ENCODE measurements around the gene APBA1. TPM values are rescaled to one million over a fixed set of nuclear protein-coding genes. Genes with fewer than 3 reads are reported as not detected.
A peak's percentile ranks its signal among the peaks of the same experiment; 100 is the strongest.

APBA1 gene
- polyA plus RNA-seq, 1 of the 3 experiments (the other 2 are of a cell fraction), result 3.1 TPM

GRCh38 chr9:69672596-69673310, 582 bp upstream of the APBA1 start:
- 5% methylated on average over 17 of the region's 60 CpGs for WGBS (ENCODE audit: low lambda C conversion rate)
- ChIA-PET POLR2A (interaction anchor here (0.6 kb wide), 1 partner anchor 930 kb away, joined by 3 read pairs; no protein-coding TSS in a partner anchor), CTCF (interaction anchor here (0.6 to 4.6 kb wide), 47 partner anchors 10 to 547 kb away, joined by 3 to 46 read pairs (median 5); partner anchors contain the start of gene PTAR1)
- Histone ChIP-seq H3K9me2 (no peaks in the 10 kb centered on the region), H3K27ac (ENCODE audit: low read depth in 2 of 2, low read length in 1 of 2) (peak overlapping the region; percentile 50 to 92), H4K20me1 (ENCODE audit: insufficient read depth) (no peaks in the 10 kb centered on the region), H3K9me3 (no peaks in the 10 kb centered on the region), H3K4me2 (peak overlapping the region; percentile 95), H3K4me3 (ENCODE audit: low read depth in 2 of 2, low read length in 1 of 2) (peak overlapping the region; percentile 70 to 80), H3K9ac (peak overlapping the region; percentile 75), H3K4me1 (ENCODE audit: control insufficient read depth in 1 of 2, insufficient read depth in 2 of 2, low read depth in 1 of 2, low read length in 1 of 2) (peaks cover 8 to 23% of the 10 kb centered on the region in 2 experiments; a peak in 3 of 4 replicates), H2AFZ (ENCODE audit: low read depth) (peak overlapping the region; percentile 90), H3K27me3 (ENCODE audit: insufficient read depth) (no peaks in the 10 kb centered on the region), H3F3A (replicated peaks; ENCODE audit: insufficient read depth) (peaks cover 32% of the 10 kb centered on the region), H3K36me3 (replicated peaks in 1 of 2; ENCODE audit: control insufficient read depth in 1 of 2, insufficient read depth in 2 of 2, low read length in 1 of 2) (no peaks in the 10 kb centered on the region), H3K79me2 (ENCODE audit: insufficient read depth) (peaks cover 12% of the 10 kb centered on the region; the same call in 1 of the 2 replicates)
- peak; percentile 86 for DNase-seq
- no peak for TF ChIP-seq MEF2A (IDR thresholded peaks at IDR 0.05; ENCODE audit: borderline replicate concordance, low read depth)
- peak; percentile 85 for TF ChIP-seq SMC3 (IDR thresholded peaks at IDR 0.05; ENCODE audit: low read depth, low read length)
- peak; percentile 7; the same call in 1 of the 2 replicates for TF ChIP-seq NRF1 (IDR thresholded peaks at IDR 0.05; ENCODE audit: low read depth, low read length)
- no peak for TF ChIP-seq GABPA (IDR thresholded peaks at IDR 0.05; ENCODE audit: low read depth)
- TF ChIP-seq ZBTB33 (IDR thresholded peaks at IDR 0.05; ENCODE audit: borderline replicate concordance, low read depth), result no peak
- TF ChIP-seq TAF1 (IDR thresholded peaks at IDR 0.05; ENCODE audit: borderline replicate concordance, low read depth, low read length), result peak; percentile 34; the same call in 1 of the 2 replicates
- TF ChIP-seq POLR2AphosphoS5 (IDR thresholded peaks at IDR 0.05; ENCODE audit: low read depth, low read length), result no peak; the same call in 1 of the 2 replicates
- TF ChIP-seq, protein P1, sequence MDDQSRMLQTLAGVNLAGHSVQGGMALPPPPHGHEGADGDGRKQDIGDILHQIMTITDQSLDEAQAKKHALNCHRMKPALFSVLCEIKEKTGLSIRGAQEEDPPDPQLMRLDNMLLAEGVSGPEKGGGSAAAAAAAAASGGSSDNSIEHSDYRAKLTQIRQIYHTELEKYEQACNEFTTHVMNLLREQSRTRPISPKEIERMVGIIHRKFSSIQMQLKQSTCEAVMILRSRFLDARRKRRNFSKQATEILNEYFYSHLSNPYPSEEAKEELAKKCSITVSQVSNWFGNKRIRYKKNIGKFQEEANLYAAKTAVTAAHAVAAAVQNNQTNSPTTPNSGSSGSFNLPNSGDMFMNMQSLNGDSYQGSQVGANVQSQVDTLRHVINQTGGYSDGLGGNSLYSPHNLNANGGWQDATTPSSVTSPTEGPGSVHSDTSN (IDR thresholded peaks at IDR 0.05), result peak; percentile 77
- TF ChIP-seq RFX5 (IDR thresholded peaks at IDR 0.05; ENCODE audit: low read length), result no peak
- peak; percentile 44; the same call in 1 of the 2 replicates for TF ChIP-seq TCF12 (IDR thresholded peaks at IDR 0.05)
- TF ChIP-seq, protein P2, sequence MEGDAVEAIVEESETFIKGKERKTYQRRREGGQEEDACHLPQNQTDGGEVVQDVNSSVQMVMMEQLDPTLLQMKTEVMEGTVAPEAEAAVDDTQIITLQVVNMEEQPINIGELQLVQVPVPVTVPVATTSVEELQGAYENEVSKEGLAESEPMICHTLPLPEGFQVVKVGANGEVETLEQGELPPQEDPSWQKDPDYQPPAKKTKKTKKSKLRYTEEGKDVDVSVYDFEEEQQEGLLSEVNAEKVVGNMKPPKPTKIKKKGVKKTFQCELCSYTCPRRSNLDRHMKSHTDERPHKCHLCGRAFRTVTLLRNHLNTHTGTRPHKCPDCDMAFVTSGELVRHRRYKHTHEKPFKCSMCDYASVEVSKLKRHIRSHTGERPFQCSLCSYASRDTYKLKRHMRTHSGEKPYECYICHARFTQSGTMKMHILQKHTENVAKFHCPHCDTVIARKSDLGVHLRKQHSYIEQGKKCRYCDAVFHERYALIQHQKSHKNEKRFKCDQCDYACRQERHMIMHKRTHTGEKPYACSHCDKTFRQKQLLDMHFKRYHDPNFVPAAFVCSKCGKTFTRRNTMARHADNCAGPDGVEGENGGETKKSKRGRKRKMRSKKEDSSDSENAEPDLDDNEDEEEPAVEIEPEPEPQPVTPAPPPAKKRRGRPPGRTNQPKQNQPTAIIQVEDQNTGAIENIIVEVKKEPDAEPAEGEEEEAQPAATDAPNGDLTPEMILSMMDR (IDR thresholded peaks at IDR 0.05), result peak; percentile 86
- no peak for TF ChIP-seq ELF1 (IDR thresholded peaks at IDR 0.05)
- 0 out of 2 replicates have a peak, but pooled peaks have one; percentile 24 for TF ChIP-seq GATA2 (CRISPR knock-in tag; IDR thresholded peaks at IDR 0.05)
- TF ChIP-seq SIN3A (IDR thresholded peaks at IDR 0.05; ENCODE audit: borderline replicate concordance, low read depth, low read length), result peak; percentile 56; the same call in 1 of the 2 replicates
- TF ChIP-seq FOXM1 (IDR thresholded peaks at IDR 0.05; ENCODE audit: low read depth), result no peak
- TF ChIP-seq JUND (IDR thresholded peaks at IDR 0.05), result no peak
- TF ChIP-seq RCOR1 (IDR thresholded peaks at IDR 0.05; ENCODE audit: low read length), result no peak
- TF ChIP-seq MAX (IDR thresholded peaks at IDR 0.05; ENCODE audit: low read depth), result peak; percentile 86
- peak; percentile 67 for TF ChIP-seq YY1 (IDR thresholded peaks at IDR 0.05; ENCODE audit: low read depth)
- TF ChIP-seq TEAD4 (IDR thresholded peaks at IDR 0.05; ENCODE audit: borderline replicate concordance, insufficient read depth), result peak; percentile 63; the same call in 1 of the 2 replicates
- peak; percentile 29; the same call in 1 of the 2 replicates for TF ChIP-seq RXRA (IDR thresholded peaks at IDR 0.05; ENCODE audit: borderline replicate concordance, low read depth)
- TF ChIP-seq FOSL2 (IDR thresholded peaks at IDR 0.05; ENCODE audit: borderline replicate concordance, low read depth), result no peak; the same call in 1 of the 2 replicates
- peak; percentile 57; the same call in 1 of the 2 replicates for TF ChIP-seq FOXJ3 (CRISPR knock-in tag; IDR thresholded peaks at IDR 0.05)
- TF ChIP-seq RAD21 (IDR thresholded peaks at IDR 0.05; ENCODE audit: low read length), result peak; percentile 71
- no peak for TF ChIP-seq NFIC (IDR thresholded peaks at IDR 0.05; ENCODE audit: borderline replicate concordance)
- TF ChIP-seq CHD2 (IDR thresholded peaks at IDR 0.05; ENCODE audit: low read length, partially characterized antibody), result peak; percentile 37
- TF ChIP-seq USF2 (IDR thresholded peaks at IDR 0.05; ENCODE audit: borderline replicate concordance, low read depth, low read length), result no peak
